Pancreas (tissue), 10 donors: Measurements from ENCODE around the gene HS3ST1. TPM values are rescaled to one million over a fixed set of nuclear protein-coding genes. Genes with fewer than 3 reads are reported as not detected.

Experiments used
- ATAC-seq, 4 donors: fragments of 200-7000 bp; cut with Tn5 transposase; one replicate each; pipeline versions ENCODE4 v1.8.0 to v1.9.1; 2020; ENCODE audit warnings: mild to moderate bottlenecking in 4 of 4, moderate library complexity in 4 of 4
- DNase-seq, 6 donors: peaks; one replicate each; pipeline ENCODE4 v3.0.0-alpha.2; 2020
- FAIRE-seq: peaks from 2 replicates; lab custom pipeline; 2012; peaks lifted over from hg19 to GRCh38; lab: Jason Lieb, UNC
- H3K27ac ChIP-seq, 4 donors: fragments of 200-600 bp; sonication (generic); 1 replicate in 3 of 4; 2 replicates in 1 of 4; pipeline versions ENCODE4 v1.5.0 to v1.8.0; 2020
- H3K27me3 ChIP-seq, 4 donors: fragments of 200-600 bp; one replicate each; pipeline ENCODE4 v1.8.0; 2021
- H3K36me3 ChIP-seq, 3 donors: fragments of 200-600 bp; sonication (generic) in 1 of 3; one replicate each; pipeline versions ENCODE4 v1.5.0 to v1.8.0; 2020 to 2021
- H3K4me1 ChIP-seq, 3 donors: fragments of 200-600 bp; one replicate each; pipeline ENCODE4 v1.8.0; 2021
- H3K4me3 ChIP-seq, 4 donors: fragments of 200-600 bp; sonication (generic) in 2 of 4; one replicate each; pipeline versions ENCODE4 v1.5.0 to v1.8.0; 2020 to 2021
- H3K9me3 ChIP-seq, 4 donors: fragments of 200-600 bp; one replicate each; pipeline ENCODE4 v1.8.0; 2021
- WGBS, 2 donors: extraction: QIAGEN DNeasy Blood & Tissue Kit; methylation state at CpG; one replicate each; pipeline ENCODE4 v1.1.7; 2013; 5-methylcytosine and 5-hydroxymethylcytosine counted together
- intact Hi-C, 3 donors: fragments of 100-400 bp; cut with DNase I; formaldehyde crosslinking; loops; one replicate each; pipeline versions ENCODE4 v1.11.1 to v1.14.2; 2022
- microRNA-seq, 2 donors: library from miRNA; unstranded; fragments of <30 nt; microRNA quantifications; one replicate each; pipeline versions ENCODE4 to v1.1.0, GENCODE V29; 2019 to 2020
- polyA plus RNA-seq, 2 donors: library from polyadenylated mRNA; stranded (reverse); fragments of 200-250 nt; gene quantifications; one replicate each; pipeline ENCODE4 v1.2.3, GENCODE V29; 2013
- total RNA-seq, 6 donors: library from RNA; stranded (reverse); fragmentation: NEBNext Ultra II Directional in 4 of 6; extraction: Animal tissue kit (Norgen Biotek cat#: 25700) in 4 of 6; gene quantifications; one replicate each; pipeline versions ENCODE4 v1.2.1 to v1.2.4, GENCODE V29; 2021 to 2023
- TF ChIP-seq, protein P1 (sequence below), 4 donors: fragments of 200-600 bp; sonication (generic) in 3 of 4; IDR thresholded peaks; one replicate each; pipeline versions ENCODE4 v1.5.0 to v1.8.0; 2021; ENCODE audit warnings: antibody characterized with exemption in 4 of 4
- donor health status: healthy with polysubstance abuse.
- donor health status: DM: no; HTN: no; CAD: no; lungs with moderate emphysema.
- donor health status: DM: no; HTN: no; CAD: no.
- donor health status: control.
- donor health status: control.
- donor health status: Bipolar disorder and iron deficiency.
- donor health status: DM: yes; HTN: yes; CAD: no.
- donor health status: DM: no; HTN: no; CAD: no.
- donor health status: DM: no; HTN: no; CAD: no.
- donor health status: DM: yes; HTN: yes; CAD: no.

The HS3ST1 gene
- total and polyA plus RNA-seq, 8 donors, result 0.16 to 2.1 (median 0.49) TPM

DNA sequence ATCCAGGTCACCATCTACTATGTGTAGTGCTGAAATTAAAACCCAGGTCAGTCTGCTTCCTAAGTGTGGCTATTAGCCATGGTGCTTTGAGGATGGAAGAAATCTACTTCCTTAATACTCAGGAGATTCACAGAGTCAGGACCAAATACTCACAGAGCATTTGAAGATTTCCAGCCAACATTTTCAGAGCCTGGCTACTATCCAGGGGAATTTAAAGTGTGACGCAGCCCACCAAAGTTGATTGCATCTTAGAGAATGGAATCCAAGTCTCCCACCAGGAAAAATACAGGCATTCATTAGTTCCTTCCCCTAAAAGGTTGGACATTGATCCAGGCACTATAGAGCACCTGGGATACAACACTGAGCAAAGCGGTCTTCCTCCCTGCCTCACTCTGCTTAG is 83.8 kb downstream of the HS3ST1 start:
- Histone ChIP-seq H3K9me3 (no peaks in the 10 kb centered on the region), H3K27me3 (no peaks in the 10 kb centered on the region), H3K27ac (no peak overlapping the region), H3K4me1 (no peaks in the 10 kb centered on the region), H3K36me3 (no peaks in the 10 kb centered on the region), H3K4me3 (no peak overlapping the region)
- ATAC-seq (no peak), FAIRE-seq (no peak), DNase-seq (no peak)
- WGBS, 2 donors, result 77 to 80% methylated on average over 2 of the region's 2 CpGs
- TF ChIP-seq, protein P1, sequence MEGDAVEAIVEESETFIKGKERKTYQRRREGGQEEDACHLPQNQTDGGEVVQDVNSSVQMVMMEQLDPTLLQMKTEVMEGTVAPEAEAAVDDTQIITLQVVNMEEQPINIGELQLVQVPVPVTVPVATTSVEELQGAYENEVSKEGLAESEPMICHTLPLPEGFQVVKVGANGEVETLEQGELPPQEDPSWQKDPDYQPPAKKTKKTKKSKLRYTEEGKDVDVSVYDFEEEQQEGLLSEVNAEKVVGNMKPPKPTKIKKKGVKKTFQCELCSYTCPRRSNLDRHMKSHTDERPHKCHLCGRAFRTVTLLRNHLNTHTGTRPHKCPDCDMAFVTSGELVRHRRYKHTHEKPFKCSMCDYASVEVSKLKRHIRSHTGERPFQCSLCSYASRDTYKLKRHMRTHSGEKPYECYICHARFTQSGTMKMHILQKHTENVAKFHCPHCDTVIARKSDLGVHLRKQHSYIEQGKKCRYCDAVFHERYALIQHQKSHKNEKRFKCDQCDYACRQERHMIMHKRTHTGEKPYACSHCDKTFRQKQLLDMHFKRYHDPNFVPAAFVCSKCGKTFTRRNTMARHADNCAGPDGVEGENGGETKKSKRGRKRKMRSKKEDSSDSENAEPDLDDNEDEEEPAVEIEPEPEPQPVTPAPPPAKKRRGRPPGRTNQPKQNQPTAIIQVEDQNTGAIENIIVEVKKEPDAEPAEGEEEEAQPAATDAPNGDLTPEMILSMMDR (IDR thresholded peaks at IDR 0.05), result no peak
- intact Hi-C loops, result no loop called here

DNA sequence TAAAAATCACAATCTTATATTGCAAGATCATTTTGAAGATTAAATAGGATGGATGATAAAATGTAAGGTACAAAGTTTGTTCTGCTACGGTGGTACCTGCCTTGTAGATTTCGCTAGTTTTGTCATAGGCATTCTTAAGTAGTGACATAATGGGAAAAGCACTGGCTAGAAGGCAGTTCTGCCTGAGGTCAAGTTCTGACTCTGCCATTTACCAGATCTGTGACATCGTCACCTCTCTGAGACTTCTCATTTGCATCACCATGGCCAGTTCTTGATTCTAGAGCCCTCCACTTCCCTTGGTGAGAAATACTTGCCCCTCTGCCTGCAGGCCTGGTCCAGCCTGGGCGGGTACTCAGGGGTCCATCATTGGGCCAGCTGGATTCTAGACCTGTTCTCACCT is 85.2 kb downstream of the HS3ST1 start:
- Histone ChIP-seq H3K27me3 (no peaks in the 10 kb centered on the region), H3K9me3 (no peaks in the 10 kb centered on the region), H3K4me3 (no peak overlapping the region), H3K27ac (no peak overlapping the region), H3K36me3 (no peaks in the 10 kb centered on the region), H3K4me1 (no peaks in the 10 kb centered on the region)
- intact Hi-C loops, result no loop called here
- FAIRE-seq (no peak), DNase-seq (no peak), ATAC-seq (no peak)
- TF ChIP-seq, protein P1 (IDR thresholded peaks at IDR 0.05), result no peak
- WGBS, 2 donors, result 52 to 64% methylated on average over 4 of the region's 4 CpGs

Small RNA genes lying within 50 kb of the gene (microRNA-seq; reads per million reads assigned to microRNA genes)
- gene MIR572, result 0 reads per million in 2 donors
